Neural progenitor cell (in vitro differentiated cells): Measurements from ENCODE around the gene NPFF.

Source experiments
- EZH2 ChIP-seq: fragments of 200-600 bp; sonication (generic); IDR thresholded peaks from 2 replicates; pipeline ENCODE4 v1.6.1; 2017; ENCODE audit warnings: antibody characterized with exemption, mild to moderate bottlenecking, moderate library complexity
- TF ChIP-seq, protein P1 (sequence below): fragments of 200-600 bp; sonication (generic); IDR thresholded peaks from 2 replicates; pipeline ENCODE4 v1.5.1; 2017; ENCODE audit warnings: antibody characterized with exemption, mild to moderate bottlenecking

- TF ChIP-seq, protein P1, sequence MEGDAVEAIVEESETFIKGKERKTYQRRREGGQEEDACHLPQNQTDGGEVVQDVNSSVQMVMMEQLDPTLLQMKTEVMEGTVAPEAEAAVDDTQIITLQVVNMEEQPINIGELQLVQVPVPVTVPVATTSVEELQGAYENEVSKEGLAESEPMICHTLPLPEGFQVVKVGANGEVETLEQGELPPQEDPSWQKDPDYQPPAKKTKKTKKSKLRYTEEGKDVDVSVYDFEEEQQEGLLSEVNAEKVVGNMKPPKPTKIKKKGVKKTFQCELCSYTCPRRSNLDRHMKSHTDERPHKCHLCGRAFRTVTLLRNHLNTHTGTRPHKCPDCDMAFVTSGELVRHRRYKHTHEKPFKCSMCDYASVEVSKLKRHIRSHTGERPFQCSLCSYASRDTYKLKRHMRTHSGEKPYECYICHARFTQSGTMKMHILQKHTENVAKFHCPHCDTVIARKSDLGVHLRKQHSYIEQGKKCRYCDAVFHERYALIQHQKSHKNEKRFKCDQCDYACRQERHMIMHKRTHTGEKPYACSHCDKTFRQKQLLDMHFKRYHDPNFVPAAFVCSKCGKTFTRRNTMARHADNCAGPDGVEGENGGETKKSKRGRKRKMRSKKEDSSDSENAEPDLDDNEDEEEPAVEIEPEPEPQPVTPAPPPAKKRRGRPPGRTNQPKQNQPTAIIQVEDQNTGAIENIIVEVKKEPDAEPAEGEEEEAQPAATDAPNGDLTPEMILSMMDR = no peak
- TF ChIP-seq EZH2 = no peak
These were observed 13.5 kb downstream of the NPFF start for GRCh38 chr12:53493610-53494391.
